GM12801 (cell line): ENCODE results near the gene MCEE.

Experiments used
- CTCF ChIP-seq: IDR thresholded peaks from one replicate; pipeline ENCODE4 v1.5.1; 2011; ENCODE audit warnings: control low read depth; ENCODE audit not compliant: insufficient read length; ENCODE audit errors: extremely low read depth

MCEE gene

GRCh38 chr2:71122387-71123298 is 7.4 kb downstream of the MCEE start:
- no peak for TF ChIP-seq CTCF

GRCh38 chr2:71121479-71121878 is 8.6 kb downstream of the MCEE start:
- TF ChIP-seq CTCF: no peak

- TF ChIP-seq CTCF: no peak
Observed at GRCh38 chr2:71120195-71120594, 9.8 kb downstream of the MCEE start.

GRCh38 chr2:71117063-71117462 is 13.0 kb downstream of the MCEE start:
- TF ChIP-seq CTCF: no peak

- no peak for TF ChIP-seq CTCF
Observed at GRCh38 chr2:71113843-71114242, 16.2 kb downstream of the MCEE start.

GRCh38 chr2:71108091-71108490 is 21.9 kb downstream of the MCEE start:
- TF ChIP-seq CTCF: no peak

GRCh38 chr2:71103809-71104208 is 26.2 kb downstream of the MCEE start:
- no peak for TF ChIP-seq CTCF
